H9 (cell line): Measurements from ENCODE around the gene UQCR10. TPM values are rescaled to one million over a fixed set of nuclear protein-coding genes. Genes with fewer than 3 reads are reported as not detected.

Experiments used
- DNase-seq: peaks from one replicate; pipeline ENCODE4 v3.0.0-alpha.2; 2017
- H2AFZ ChIP-seq: one replicate; pipeline ENCODE4 v1.6.1; 2013; ENCODE audit warnings: mild to moderate bottlenecking, low read length, control low read depth, moderate library complexity
- H2AK5ac ChIP-seq: 2 replicates; pipeline ENCODE4 v1.6.1; 2013; ENCODE audit warnings: low read length, control low read depth, mixed read lengths; ENCODE audit not compliant: insufficient read length
- H2BK120ac ChIP-seq: one replicate; pipeline ENCODE4 v1.6.1; 2013; ENCODE audit warnings: low read depth, mild to moderate bottlenecking, low read length, control low read depth, inconsistent platforms; ENCODE audit not compliant: poor library complexity, severe bottlenecking
- H2BK12ac ChIP-seq: 2 replicates; pipeline ENCODE4 v1.6.1; 2013; ENCODE audit warnings: low read length, control low read depth, mixed read lengths, low read depth; ENCODE audit not compliant: insufficient read length
- H2BK15ac ChIP-seq: 2 replicates; pipeline ENCODE4 v1.6.1; 2013; ENCODE audit warnings: low read depth, low read length, control low read depth
- H2BK20ac ChIP-seq: one replicate; pipeline ENCODE4 v1.6.1; 2013; ENCODE audit warnings: low read depth, mild to moderate bottlenecking, low read length, control low read depth, inconsistent platforms; ENCODE audit not compliant: poor library complexity, severe bottlenecking
- H2BK5ac ChIP-seq: 2 replicates; pipeline ENCODE4 v1.6.1; 2013; ENCODE audit warnings: low read length, control low read depth, mixed read lengths; ENCODE audit not compliant: insufficient read length
- H3K14ac ChIP-seq: 2 replicates; pipeline ENCODE4 v1.6.1; 2013; ENCODE audit warnings: low read length, control low read depth; ENCODE audit not compliant: insufficient read depth
- H3K18ac ChIP-seq: 2 replicates; pipeline ENCODE4 v1.6.1; 2013; ENCODE audit warnings: low read depth, mild to moderate bottlenecking, mixed read lengths, low read length, control low read depth; ENCODE audit not compliant: insufficient read length
- H3K23ac ChIP-seq: 2 replicates; pipeline ENCODE4 v1.6.1; 2013; ENCODE audit warnings: low read length, control low read depth, mixed read lengths, low read depth; ENCODE audit not compliant: insufficient read length
- H3K23me2 ChIP-seq: 2 replicates; pipeline ENCODE4 v1.6.1; 2013; ENCODE audit warnings: low read depth, mild to moderate bottlenecking, mixed read lengths, low read length, control low read depth; ENCODE audit not compliant: insufficient read length, poor library complexity, severe bottlenecking
- H3K27ac ChIP-seq: 2 replicates; pipeline ENCODE4 v1.5.1; 2013; ENCODE audit warnings: low read length, control low read depth, mixed read lengths, low read depth; ENCODE audit not compliant: insufficient read length
- H3K27me3 ChIP-seq: 2 replicates; pipeline ENCODE4 v1.6.1; 2013; ENCODE audit warnings: low read length, control low read depth, inconsistent platforms; ENCODE audit not compliant: insufficient read depth
- H3K4ac ChIP-seq: 2 replicates; pipeline ENCODE4 v1.6.1; 2013; ENCODE audit warnings: low read depth, mild to moderate bottlenecking, control low read depth, inconsistent platforms, low read length, moderate library complexity
- H3K4me1 ChIP-seq: 2 replicates; pipeline ENCODE4 v1.6.1; 2013; ENCODE audit warnings: low read length, control low read depth, inconsistent platforms; ENCODE audit not compliant: insufficient read depth
- H3K4me2 ChIP-seq: 2 replicates; pipeline ENCODE4 v1.6.1; 2013; ENCODE audit warnings: low read length, control low read depth, mixed read lengths; ENCODE audit not compliant: insufficient read length, insufficient read depth
- H3K56ac ChIP-seq: 2 replicates; pipeline ENCODE4 v1.6.1; 2013; ENCODE audit warnings: low read depth, mild to moderate bottlenecking, mixed read lengths, low read length, control low read depth; ENCODE audit not compliant: insufficient read length
- H3K79me1 ChIP-seq: 2 replicates; pipeline ENCODE4 v1.6.1; 2013; ENCODE audit warnings: low read depth, mild to moderate bottlenecking, moderate library complexity, low read length, control low read depth, inconsistent platforms; ENCODE audit not compliant: insufficient read depth, poor library complexity, severe bottlenecking
- H3K79me2 ChIP-seq: 2 replicates; pipeline ENCODE4 v1.6.1; 2013; ENCODE audit warnings: low read length, control low read depth, inconsistent platforms; ENCODE audit not compliant: insufficient read depth
- H3K9ac ChIP-seq: 2 replicates; pipeline ENCODE4 v1.6.1; 2013; ENCODE audit warnings: low read length, control low read depth, mixed read lengths; ENCODE audit not compliant: insufficient read length; ENCODE audit errors: extremely low read depth
- H3K9me3 ChIP-seq: one replicate; pipeline ENCODE4 v1.6.1; 2013; ENCODE audit warnings: low read depth, low read length, inconsistent platforms; ENCODE audit not compliant: control insufficient read depth
- H3T11ph ChIP-seq: one replicate; pipeline ENCODE4 v1.6.1; 2013; ENCODE audit warnings: mild to moderate bottlenecking, low read length, control low read depth, inconsistent platforms
- H4K20me1 ChIP-seq: one replicate; pipeline ENCODE4 v1.6.1; 2013; ENCODE audit not compliant: control insufficient read depth, insufficient read length, insufficient read depth
- H4K5ac ChIP-seq: 2 replicates; pipeline ENCODE4 v1.6.1; 2013; ENCODE audit warnings: low read depth, mild to moderate bottlenecking, mixed read lengths, low read length, control low read depth; ENCODE audit not compliant: insufficient read length
- H4K8ac ChIP-seq: replicated peaks from 2 replicates; pipeline ENCODE4 v1.6.1; 2013; ENCODE audit warnings: low read length, control low read depth, mixed read lengths, low read depth; ENCODE audit not compliant: insufficient read length
- H4K91ac ChIP-seq: 2 replicates; pipeline ENCODE4 v1.6.1; 2013; ENCODE audit warnings: low read depth, mild to moderate bottlenecking, moderate library complexity, mixed read lengths, low read length, control low read depth; ENCODE audit not compliant: insufficient read length
- H3K27ac Mint-ChIP-seq, 3 experiments: 2 replicates in 2 of 3; 3 replicates in 1 of 3; pipeline ENCODE4 v1.8.0; 2020 to 2021; ENCODE audit warnings: mixed read lengths in 3 of 3, mild to moderate bottlenecking in 1 of 3, moderate library complexity in 1 of 3
- H3K27me3 Mint-ChIP-seq: 2 replicates; pipeline ENCODE4 v1.8.0; 2021; ENCODE audit warnings: low read depth, mild to moderate bottlenecking, moderate library complexity, mixed read lengths
- H3K36me3 Mint-ChIP-seq, 3 experiments: 2 replicates in 2 of 3; 3 replicates in 1 of 3; pipeline ENCODE4 v1.8.0; 2020 to 2021; ENCODE audit warnings: low read depth in 3 of 3, mixed read lengths in 3 of 3; ENCODE audit not compliant: insufficient read depth in 1 of 3
- H3K4me1 Mint-ChIP-seq, 2 experiments: 2 replicates each; pipeline ENCODE4 v1.8.0; 2020; ENCODE audit warnings: mixed read lengths in 2 of 2
- H3K4me3 Mint-ChIP-seq, 2 experiments: 2 replicates in 1 of 2; 3 replicates in 1 of 2; pipeline ENCODE4 v1.8.0; 2020 to 2021; ENCODE audit warnings: mild to moderate bottlenecking in 2 of 2, mixed read lengths in 2 of 2, moderate library complexity in 1 of 2
- H3K9me3 Mint-ChIP-seq, 2 experiments: 2 replicates in 1 of 2; 3 replicates in 1 of 2; pipeline ENCODE4 v1.8.0; 2020; ENCODE audit warnings: mild to moderate bottlenecking in 2 of 2, mixed read lengths in 2 of 2, moderate library complexity in 1 of 2
- WGBS: extraction: QIAGEN DNeasy Blood & Tissue Kit; methylation state at CpG from one replicate; pipeline ENCODE4 v1.1.7; 2013; ENCODE audit warnings: missing lambda C conversion rate, low lambda C conversion rate, mixed read lengths; ENCODE audit not compliant: insufficient read length; ENCODE audit errors: extremely low coverage; 5-methylcytosine and 5-hydroxymethylcytosine counted together
- total RNA-seq: library from RNA; stranded (reverse); gene quantifications from 2 replicates; pipeline ENCODE4 v1.2.1, GENCODE V29; 2021
- TF ChIP-seq, protein P1 (sequence below): fragments of 200-600 bp; sonication (generic); conservative IDR thresholded peaks from 3 replicates; pipeline ENCODE4 v1.8.0; 2021; ENCODE audit warnings: antibody characterized with exemption, mild to moderate bottlenecking

Gene UQCR10
- total RNA-seq, 1 experiment from 2014 or later = 124 TPM

- no peak overlapping the region for H2BK5ac ChIP-seq
- no peaks in the 10 kb centered on the region for H4K20me1 ChIP-seq
- no peak overlapping the region for H3K4ac ChIP-seq
- H2BK20ac ChIP-seq = no peak overlapping the region
- no CpG with 5 or more reads among the region's 5 CpGs for WGBS
- no peak overlapping the region for H2AFZ ChIP-seq
- Mint-ChIP-seq H3K27me3 (peaks cover 2% of the 10 kb centered on the region; the same call in 1 of the 2 replicates), H3K4me1 (peaks cover 0 to 11% of the 10 kb centered on the region in 2 experiments; a peak in 2 of 4 replicates), H3K4me3 (no peak overlapping the region), H3K27ac (no peak overlapping the region), H3K9me3 (no peaks in the 10 kb centered on the region), H3K36me3 (peaks cover 4 to 74% (median 60%) of the 10 kb centered on the region in 3 experiments; a peak in 6 of 7 replicates)
- H3K14ac ChIP-seq = no peak overlapping the region
- no peaks in the 10 kb centered on the region for H3K9me3 ChIP-seq
- no peak overlapping the region for H3K18ac ChIP-seq
- DNase-seq = no peak
- H2BK15ac ChIP-seq = no peak overlapping the region
- no peak overlapping the region for H2BK120ac ChIP-seq
- no peak overlapping the region for H3K56ac ChIP-seq
- H3T11ph ChIP-seq = no peak overlapping the region
- H4K5ac ChIP-seq = no peak overlapping the region
- no peak overlapping the region for H3K4me2 ChIP-seq
- no peaks in the 10 kb centered on the region for H3K79me2 ChIP-seq
- H4K8ac ChIP-seq = no peak overlapping the region
- no peak overlapping the region for H2AK5ac ChIP-seq
- H3K79me1 ChIP-seq = no peaks in the 10 kb centered on the region
- H3K4me1 ChIP-seq = no peaks in the 10 kb centered on the region
- TF ChIP-seq, protein P1, sequence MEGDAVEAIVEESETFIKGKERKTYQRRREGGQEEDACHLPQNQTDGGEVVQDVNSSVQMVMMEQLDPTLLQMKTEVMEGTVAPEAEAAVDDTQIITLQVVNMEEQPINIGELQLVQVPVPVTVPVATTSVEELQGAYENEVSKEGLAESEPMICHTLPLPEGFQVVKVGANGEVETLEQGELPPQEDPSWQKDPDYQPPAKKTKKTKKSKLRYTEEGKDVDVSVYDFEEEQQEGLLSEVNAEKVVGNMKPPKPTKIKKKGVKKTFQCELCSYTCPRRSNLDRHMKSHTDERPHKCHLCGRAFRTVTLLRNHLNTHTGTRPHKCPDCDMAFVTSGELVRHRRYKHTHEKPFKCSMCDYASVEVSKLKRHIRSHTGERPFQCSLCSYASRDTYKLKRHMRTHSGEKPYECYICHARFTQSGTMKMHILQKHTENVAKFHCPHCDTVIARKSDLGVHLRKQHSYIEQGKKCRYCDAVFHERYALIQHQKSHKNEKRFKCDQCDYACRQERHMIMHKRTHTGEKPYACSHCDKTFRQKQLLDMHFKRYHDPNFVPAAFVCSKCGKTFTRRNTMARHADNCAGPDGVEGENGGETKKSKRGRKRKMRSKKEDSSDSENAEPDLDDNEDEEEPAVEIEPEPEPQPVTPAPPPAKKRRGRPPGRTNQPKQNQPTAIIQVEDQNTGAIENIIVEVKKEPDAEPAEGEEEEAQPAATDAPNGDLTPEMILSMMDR = no peak
- no peak overlapping the region for H2BK12ac ChIP-seq
- no peak overlapping the region for H3K23ac ChIP-seq
- no peaks in the 10 kb centered on the region for H3K23me2 ChIP-seq
- H3K9ac ChIP-seq = no peak overlapping the region
- H3K27me3 ChIP-seq = no peaks in the 10 kb centered on the region
- H4K91ac ChIP-seq = no peak overlapping the region
- no peak overlapping the region for H3K27ac ChIP-seq
Measured at GRCh38 chr22:29814003-29814402, 46.8 kb downstream of the UQCR10 start.
